ENCODE data around the gene CACNA1E. TPM values are rescaled to one million over a fixed set of nuclear protein-coding genes. Genes with fewer than 3 reads are reported as not detected.
"Not testable (repeated sequence)": the region's sequence is repeated elsewhere in the genome, so short reads cannot be mapped to it uniquely, and the experiment has no call there.

The CACNA1E gene
- total RNA-seq, 4 donors from 2014 or later, result 0.03 to 0.15 TPM; not detected in 2

GRCh38 chr1:181813266-181813665 is 329.9 kb downstream of the CACNA1E start:
- DNase-seq (ENCODE audit: low spot score in 2 of 2), result no peak
- WGBS, 2 donors, result 61 to 69% methylated on average over 4 of the region's 4 CpGs
- H3K4me3 ChIP-seq (ENCODE audit: low read depth, poor library complexity, severe bottlenecking), result no peak overlapping the region
- TF ChIP-seq, protein P1, sequence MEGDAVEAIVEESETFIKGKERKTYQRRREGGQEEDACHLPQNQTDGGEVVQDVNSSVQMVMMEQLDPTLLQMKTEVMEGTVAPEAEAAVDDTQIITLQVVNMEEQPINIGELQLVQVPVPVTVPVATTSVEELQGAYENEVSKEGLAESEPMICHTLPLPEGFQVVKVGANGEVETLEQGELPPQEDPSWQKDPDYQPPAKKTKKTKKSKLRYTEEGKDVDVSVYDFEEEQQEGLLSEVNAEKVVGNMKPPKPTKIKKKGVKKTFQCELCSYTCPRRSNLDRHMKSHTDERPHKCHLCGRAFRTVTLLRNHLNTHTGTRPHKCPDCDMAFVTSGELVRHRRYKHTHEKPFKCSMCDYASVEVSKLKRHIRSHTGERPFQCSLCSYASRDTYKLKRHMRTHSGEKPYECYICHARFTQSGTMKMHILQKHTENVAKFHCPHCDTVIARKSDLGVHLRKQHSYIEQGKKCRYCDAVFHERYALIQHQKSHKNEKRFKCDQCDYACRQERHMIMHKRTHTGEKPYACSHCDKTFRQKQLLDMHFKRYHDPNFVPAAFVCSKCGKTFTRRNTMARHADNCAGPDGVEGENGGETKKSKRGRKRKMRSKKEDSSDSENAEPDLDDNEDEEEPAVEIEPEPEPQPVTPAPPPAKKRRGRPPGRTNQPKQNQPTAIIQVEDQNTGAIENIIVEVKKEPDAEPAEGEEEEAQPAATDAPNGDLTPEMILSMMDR (IDR thresholded peaks at IDR 0.05), result no peak
- TF ChIP-seq POLR2A (IDR thresholded peaks at IDR 0.05), result no peak
- intact Hi-C loops (cut with DNase I; ENCODE audit: low total_unique reads), result no loop called here

DNA sequence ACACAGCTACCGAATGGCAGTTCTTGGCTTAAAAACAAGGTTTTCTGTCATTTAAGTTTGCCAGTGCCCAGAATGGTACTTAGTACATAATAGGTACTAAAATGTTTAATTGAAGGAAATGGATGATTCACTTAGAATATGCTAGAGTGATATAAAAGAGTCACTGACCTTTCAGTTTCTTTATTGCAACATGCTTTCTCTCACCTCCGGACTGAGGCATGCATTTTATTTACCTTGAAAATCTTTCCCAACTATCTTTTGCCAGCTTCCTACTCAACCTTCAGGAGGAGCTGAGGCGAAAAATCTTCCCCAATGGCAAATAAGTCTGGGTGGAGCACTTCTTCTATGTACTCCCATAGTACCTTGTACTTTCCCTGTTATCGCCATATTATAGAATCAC is 333.3 kb downstream of the CACNA1E start:
- TF ChIP-seq POLR2A (IDR thresholded peaks at IDR 0.05), result no peak
- TF ChIP-seq, protein P1 (IDR thresholded peaks at IDR 0.05), result no peak
- no peak overlapping the region for H3K4me3 ChIP-seq (ENCODE audit: low read depth, poor library complexity, severe bottlenecking)
- DNase-seq (ENCODE audit: low spot score in 2 of 2), result no peak
- intact Hi-C loops (cut with DNase I; ENCODE audit: low total_unique reads), result no loop called here
- 82 to 85% methylated on average over 4 of the region's 4 CpGs for WGBS, 2 donors

DNA sequence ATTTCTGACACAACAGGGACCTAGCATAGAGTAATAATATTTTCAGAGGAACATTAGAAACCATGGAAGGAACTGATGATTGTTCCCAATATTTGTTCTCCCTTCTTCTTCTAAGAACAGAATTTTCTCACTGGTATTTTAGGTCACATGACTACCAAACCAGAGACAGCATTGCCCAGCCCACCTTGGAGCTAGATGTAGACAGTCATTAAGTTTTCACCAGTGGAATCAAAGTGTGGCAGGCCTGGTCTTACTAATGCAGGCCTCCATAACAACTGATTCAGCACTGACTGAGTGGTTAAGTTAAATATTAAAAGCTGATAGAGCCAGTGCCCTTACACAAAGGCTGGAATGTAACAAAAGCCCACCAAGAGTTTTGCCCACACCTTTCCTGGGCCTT is 333.8 kb downstream of the CACNA1E start:
- no peak overlapping the region for H3K4me3 ChIP-seq (ENCODE audit: low read depth, poor library complexity, severe bottlenecking)
- no peak for TF ChIP-seq POLR2A (IDR thresholded peaks at IDR 0.05)
- TF ChIP-seq, protein P1 (IDR thresholded peaks at IDR 0.05), result no peak
- intact Hi-C loops (cut with DNase I; ENCODE audit: low total_unique reads), result no loop called here
- no peak for DNase-seq (ENCODE audit: low spot score in 2 of 2)

GRCh38 chr1:181818459-181818858 is 335.1 kb downstream of the CACNA1E start:
- no peak overlapping the region for H3K4me3 ChIP-seq (ENCODE audit: low read depth, poor library complexity, severe bottlenecking)
- intact Hi-C loops (cut with DNase I; ENCODE audit: low total_unique reads), result no loop called here
- WGBS, 2 donors, result 76 to 88% methylated on average over 2 of the region's 2 CpGs
- TF ChIP-seq, protein P1 (IDR thresholded peaks at IDR 0.05), result no peak
- no peak for TF ChIP-seq POLR2A (IDR thresholded peaks at IDR 0.05)
- DNase-seq (ENCODE audit: low spot score in 2 of 2), result no peak

DNA sequence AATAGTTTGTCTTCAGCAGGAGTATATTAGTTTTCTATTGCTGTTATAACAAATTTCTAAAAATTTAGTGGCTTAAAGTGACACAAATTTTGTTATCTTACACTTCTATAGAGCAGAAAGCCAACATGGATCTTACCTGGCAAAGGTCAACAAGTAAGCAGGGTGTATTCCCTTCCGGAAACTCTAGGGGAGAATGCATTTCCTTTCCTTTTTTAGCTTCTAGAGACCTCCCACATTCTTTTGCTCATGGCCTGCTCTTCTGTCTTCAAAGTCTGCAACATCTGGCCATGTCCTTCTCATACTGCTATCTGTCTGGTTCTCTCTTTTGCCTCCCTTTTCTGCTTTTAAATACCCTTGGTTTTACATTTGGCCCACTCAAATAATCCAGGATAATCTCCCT is 335.6 kb downstream of the CACNA1E start:
- no peak for DNase-seq (ENCODE audit: low spot score in 2 of 2)
- no peak overlapping the region for H3K4me3 ChIP-seq (ENCODE audit: low read depth, poor library complexity, severe bottlenecking)
- intact Hi-C loops (cut with DNase I; ENCODE audit: low total_unique reads), result no loop called here
- 73 to 85% methylated on average over 1 of the region's 1 CpG for WGBS, 2 donors
- TF ChIP-seq POLR2A (IDR thresholded peaks at IDR 0.05), result no peak
- TF ChIP-seq, protein P1 (IDR thresholded peaks at IDR 0.05), result no peak

GRCh38 chr1:181821701-181822100 is 338.4 kb downstream of the CACNA1E start:
- TF ChIP-seq, protein P1 (IDR thresholded peaks at IDR 0.05), result no peak
- TF ChIP-seq POLR2A (IDR thresholded peaks at IDR 0.05), result no peak
- H3K4me3 ChIP-seq (ENCODE audit: low read depth, poor library complexity, severe bottlenecking), result no peak overlapping the region
- DNase-seq (ENCODE audit: low spot score in 2 of 2), result no peak
- intact Hi-C loops (cut with DNase I; ENCODE audit: low total_unique reads), result no loop called here

- H3K4me3 ChIP-seq (ENCODE audit: low read depth, poor library complexity, severe bottlenecking); DNase-seq (ENCODE audit: low spot score in 2 of 2); intact Hi-C loops (cut with DNase I; ENCODE audit: low total_unique reads): not testable (repeated sequence)
- 94 to 98% methylated on average over 14 to 25 of the region's 28 CpGs for WGBS, 2 donors
Observed at GRCh38 chr1:181832173-181832880, 349.0 kb downstream of the CACNA1E start.

Data from lower leg skin (tissue), 4 donors.